ENCODE measurements around the gene EXOSC2. TPM values are rescaled to one million over a fixed set of nuclear protein-coding genes. Genes with fewer than 3 reads are reported as not detected.

EXOSC2 gene
- total and polyA plus RNA-seq, 2 experiments from 2014 or later: 37.6 to 77.7 TPM

- Mint-ChIP-seq H3K4me3 (no peak overlapping the region), H3K4me1 (peaks cover 14% of the 10 kb centered on the region; the same call in 2 of the 3 replicates), H3K36me3 (ENCODE audit: low read depth) (0 out of 3 replicates have a peak, but pooled peaks cover 11% of the 10 kb centered on the region), H3K9me3 (no peaks in the 10 kb centered on the region), H3K27me3 (ENCODE audit: insufficient read depth, low read depth, poor library complexity) (peaks cover 2% of the 10 kb centered on the region), H3K27ac (peak overlapping the region; percentile 88)
- H3K4me3 ChIP-seq: no peak overlapping the region
- H3K9me2 ChIP-seq (ENCODE audit: insufficient read depth): no peaks in the 10 kb centered on the region
- H3K4me1 ChIP-seq (ENCODE audit: insufficient read depth): peaks cover 14% of the 10 kb centered on the region; the same call in 1 of the 2 replicates
- TF ChIP-seq NANOG (IDR thresholded peaks at IDR 0.05; ENCODE audit: borderline replicate concordance) (no peak), JUNB (IDR thresholded peaks at IDR 0.05; ENCODE audit: unreplicated experiment) (no peak), REST (IDR thresholded peaks at IDR 0.05; ENCODE audit: unreplicated experiment) (no peak), CREB1 (CRISPR knock-in tag; IDR thresholded peaks at IDR 0.05; ENCODE audit: low read depth) (no peak), POLR2AphosphoS5 (IDR thresholded peaks at IDR 0.05; ENCODE audit: low read depth) (no peak), ZNF331 (CRISPR knock-in tag; IDR thresholded peaks at IDR 0.05; ENCODE audit: low read depth) (no peak), CTCF (conservative IDR thresholded peaks at IDR 0.05; ENCODE audit: low read depth in 2 of 2) (no peak), EZH2 (IDR thresholded peaks at IDR 0.05; ENCODE audit: low read depth, unreplicated experiment) (no peak), STAT1 (IDR thresholded peaks at IDR 0.05; ENCODE audit: unreplicated experiment) (no peak), ZNF114 (CRISPR knock-in tag; IDR thresholded peaks at IDR 0.05) (no peak), EZH2phosphoT487 (IDR thresholded peaks at IDR 0.05; ENCODE audit: unreplicated experiment) (no peak)
- TF ChIP-seq, protein P1, sequence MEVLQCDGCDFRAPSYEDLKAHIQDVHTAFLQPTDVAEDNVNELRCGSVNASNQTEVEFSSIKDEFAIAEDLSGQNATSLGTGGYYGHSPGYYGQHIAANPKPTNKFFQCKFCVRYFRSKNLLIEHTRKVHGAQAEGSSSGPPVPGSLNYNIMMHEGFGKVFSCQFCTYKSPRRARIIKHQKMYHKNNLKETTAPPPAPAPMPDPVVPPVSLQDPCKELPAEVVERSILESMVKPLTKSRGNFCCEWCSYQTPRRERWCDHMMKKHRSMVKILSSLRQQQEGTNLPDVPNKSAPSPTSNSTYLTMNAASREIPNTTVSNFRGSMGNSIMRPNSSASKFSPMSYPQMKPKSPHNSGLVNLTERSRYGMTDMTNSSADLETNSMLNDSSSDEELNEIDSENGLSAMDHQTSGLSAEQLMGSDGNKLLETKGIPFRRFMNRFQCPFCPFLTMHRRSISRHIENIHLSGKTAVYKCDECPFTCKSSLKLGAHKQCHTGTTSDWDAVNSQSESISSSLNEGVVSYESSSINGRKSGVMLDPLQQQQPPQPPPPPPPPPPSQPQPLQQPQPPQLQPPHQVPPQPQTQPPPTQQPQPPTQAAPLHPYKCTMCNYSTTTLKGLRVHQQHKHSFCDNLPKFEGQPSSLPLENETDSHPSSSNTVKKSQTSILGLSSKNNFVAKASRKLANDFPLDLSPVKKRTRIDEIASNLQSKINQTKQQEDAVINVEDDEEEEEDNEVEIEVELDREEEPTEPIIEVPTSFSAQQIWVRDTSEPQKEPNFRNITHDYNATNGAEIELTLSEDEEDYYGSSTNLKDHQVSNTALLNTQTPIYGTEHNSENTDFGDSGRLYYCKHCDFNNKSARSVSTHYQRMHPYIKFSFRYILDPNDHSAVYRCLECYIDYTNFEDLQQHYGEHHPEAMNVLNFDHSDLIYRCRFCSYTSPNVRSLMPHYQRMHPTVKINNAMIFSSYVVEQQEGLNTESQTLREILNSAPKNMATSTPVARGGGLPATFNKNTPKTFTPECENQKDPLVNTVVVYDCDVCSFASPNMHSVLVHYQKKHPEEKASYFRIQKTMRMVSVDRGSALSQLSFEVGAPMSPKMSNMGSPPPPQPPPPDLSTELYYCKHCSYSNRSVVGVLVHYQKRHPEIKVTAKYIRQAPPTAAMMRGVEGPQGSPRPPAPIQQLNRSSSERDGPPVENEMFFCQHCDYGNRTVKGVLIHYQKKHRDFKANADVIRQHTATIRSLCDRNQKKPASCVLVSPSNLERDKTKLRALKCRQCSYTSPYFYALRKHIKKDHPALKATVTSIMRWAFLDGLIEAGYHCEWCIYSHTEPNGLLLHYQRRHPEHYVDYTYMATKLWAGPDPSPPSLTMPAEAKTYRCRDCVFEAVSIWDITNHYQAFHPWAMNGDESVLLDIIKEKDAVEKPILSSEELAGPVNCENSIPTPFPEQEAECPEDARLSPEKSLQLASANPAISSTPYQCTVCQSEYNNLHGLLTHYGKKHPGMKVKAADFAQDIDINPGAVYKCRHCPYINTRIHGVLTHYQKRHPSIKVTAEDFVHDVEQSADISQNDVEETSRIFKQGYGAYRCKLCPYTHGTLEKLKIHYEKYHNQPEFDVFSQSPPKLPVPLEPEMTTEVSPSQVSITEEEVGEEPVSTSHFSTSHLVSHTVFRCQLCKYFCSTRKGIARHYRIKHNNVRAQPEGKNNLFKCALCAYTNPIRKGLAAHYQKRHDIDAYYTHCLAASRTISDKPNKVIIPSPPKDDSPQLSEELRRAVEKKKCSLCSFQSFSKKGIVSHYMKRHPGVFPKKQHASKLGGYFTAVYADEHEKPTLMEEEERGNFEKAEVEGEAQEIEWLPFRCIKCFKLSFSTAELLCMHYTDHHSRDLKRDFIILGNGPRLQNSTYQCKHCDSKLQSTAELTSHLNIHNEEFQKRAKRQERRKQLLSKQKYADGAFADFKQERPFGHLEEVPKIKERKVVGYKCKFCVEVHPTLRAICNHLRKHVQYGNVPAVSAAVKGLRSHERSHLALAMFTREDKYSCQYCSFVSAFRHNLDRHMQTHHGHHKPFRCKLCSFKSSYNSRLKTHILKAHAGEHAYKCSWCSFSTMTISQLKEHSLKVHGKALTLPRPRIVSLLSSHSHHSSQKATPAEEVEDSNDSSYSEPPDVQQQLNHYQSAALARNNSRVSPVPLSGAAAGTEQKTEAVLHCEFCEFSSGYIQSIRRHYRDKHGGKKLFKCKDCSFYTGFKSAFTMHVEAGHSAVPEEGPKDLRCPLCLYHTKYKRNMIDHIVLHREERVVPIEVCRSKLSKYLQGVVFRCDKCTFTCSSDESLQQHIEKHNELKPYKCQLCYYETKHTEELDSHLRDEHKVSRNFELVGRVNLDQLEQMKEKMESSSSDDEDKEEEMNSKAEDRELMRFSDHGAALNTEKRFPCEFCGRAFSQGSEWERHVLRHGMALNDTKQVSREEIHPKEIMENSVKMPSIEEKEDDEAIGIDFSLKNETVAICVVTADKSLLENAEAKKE (CRISPR knock-in tag; IDR thresholded peaks at IDR 0.05): no peak
- TF ChIP-seq, protein P2, sequence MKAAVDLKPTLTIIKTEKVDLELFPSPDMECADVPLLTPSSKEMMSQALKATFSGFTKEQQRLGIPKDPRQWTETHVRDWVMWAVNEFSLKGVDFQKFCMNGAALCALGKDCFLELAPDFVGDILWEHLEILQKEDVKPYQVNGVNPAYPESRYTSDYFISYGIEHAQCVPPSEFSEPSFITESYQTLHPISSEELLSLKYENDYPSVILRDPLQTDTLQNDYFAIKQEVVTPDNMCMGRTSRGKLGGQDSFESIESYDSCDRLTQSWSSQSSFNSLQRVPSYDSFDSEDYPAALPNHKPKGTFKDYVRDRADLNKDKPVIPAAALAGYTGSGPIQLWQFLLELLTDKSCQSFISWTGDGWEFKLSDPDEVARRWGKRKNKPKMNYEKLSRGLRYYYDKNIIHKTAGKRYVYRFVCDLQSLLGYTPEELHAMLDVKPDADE (IDR thresholded peaks at IDR 0.05): no peak
- no peak overlapping the region for H2AFZ ChIP-seq
- no peaks in the 10 kb centered on the region for H3K36me3 ChIP-seq (ENCODE audit: insufficient read depth)
- no peak for DNase-seq (ENCODE audit: low spot score)
- H3F3A ChIP-seq (replicated peaks; ENCODE audit: low read depth): no peaks in the 10 kb centered on the region
- H3K27ac ChIP-seq (ENCODE audit: low read depth): no peak overlapping the region
- no peaks in the 10 kb centered on the region; the same call in none of the 2 replicates for H4K20me1 ChIP-seq (replicated peaks; ENCODE audit: insufficient read depth)
- H3K4me2 ChIP-seq: no peak overlapping the region
- H3K27me3 ChIP-seq (ENCODE audit: insufficient read depth): no peaks in the 10 kb centered on the region
- H3K79me2 ChIP-seq (replicated peaks; ENCODE audit: insufficient read depth): peaks cover 83% of the 10 kb centered on the region
- ATAC-seq: no peak; the same call in 2 of the 3 replicates
Measured at GRCh38 chr9:130736834-130737233, 43.3 kb downstream of the EXOSC2 start.

Data from GM23338 (cell line).